Measurements from ENCODE around the gene HHIPL2.
"Not testable (repeated sequence)": the region's sequence is repeated elsewhere in the genome, so short reads cannot be mapped to it uniquely, and the experiment has no call there.

DNA sequence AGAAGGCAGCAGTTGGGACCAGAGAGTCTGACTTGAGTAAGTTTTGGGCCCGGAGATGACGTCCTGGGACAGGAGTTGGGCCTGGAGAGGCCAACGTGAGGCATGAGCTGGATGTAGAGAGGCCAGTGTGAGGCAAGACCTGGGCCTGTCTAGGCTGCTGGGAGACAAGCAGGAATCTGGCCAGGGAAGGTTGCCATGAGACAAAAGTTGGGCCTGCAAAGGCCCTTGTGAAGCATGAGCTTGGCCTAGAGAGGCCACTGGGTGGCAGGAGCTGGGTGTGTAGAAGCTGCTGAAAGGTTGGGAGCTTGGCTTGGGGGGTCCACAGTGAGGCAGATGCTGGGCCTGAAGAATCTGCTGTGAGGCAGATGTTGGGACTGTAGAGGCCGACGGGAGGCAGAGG lies 71.5 kb downstream of the HHIPL2 start:
- TF ChIP-seq, protein P1, sequence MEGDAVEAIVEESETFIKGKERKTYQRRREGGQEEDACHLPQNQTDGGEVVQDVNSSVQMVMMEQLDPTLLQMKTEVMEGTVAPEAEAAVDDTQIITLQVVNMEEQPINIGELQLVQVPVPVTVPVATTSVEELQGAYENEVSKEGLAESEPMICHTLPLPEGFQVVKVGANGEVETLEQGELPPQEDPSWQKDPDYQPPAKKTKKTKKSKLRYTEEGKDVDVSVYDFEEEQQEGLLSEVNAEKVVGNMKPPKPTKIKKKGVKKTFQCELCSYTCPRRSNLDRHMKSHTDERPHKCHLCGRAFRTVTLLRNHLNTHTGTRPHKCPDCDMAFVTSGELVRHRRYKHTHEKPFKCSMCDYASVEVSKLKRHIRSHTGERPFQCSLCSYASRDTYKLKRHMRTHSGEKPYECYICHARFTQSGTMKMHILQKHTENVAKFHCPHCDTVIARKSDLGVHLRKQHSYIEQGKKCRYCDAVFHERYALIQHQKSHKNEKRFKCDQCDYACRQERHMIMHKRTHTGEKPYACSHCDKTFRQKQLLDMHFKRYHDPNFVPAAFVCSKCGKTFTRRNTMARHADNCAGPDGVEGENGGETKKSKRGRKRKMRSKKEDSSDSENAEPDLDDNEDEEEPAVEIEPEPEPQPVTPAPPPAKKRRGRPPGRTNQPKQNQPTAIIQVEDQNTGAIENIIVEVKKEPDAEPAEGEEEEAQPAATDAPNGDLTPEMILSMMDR (IDR thresholded peaks at IDR 0.05): not testable (repeated sequence)
- TF ChIP-seq EZH2phosphoT487, EZH2 (IDR thresholded peaks at IDR 0.05): not testable (repeated sequence)

Measured in neural progenitor cell (in vitro differentiated cells).